ENCODE data around the gene SMLR1. TPM values are rescaled to one million over a fixed set of nuclear protein-coding genes. Genes with fewer than 3 reads are reported as not detected.
"Not testable (repeated sequence)": the region's sequence is repeated elsewhere in the genome, so short reads cannot be mapped to it uniquely, and the experiment has no call there.

The SMLR1 gene
- total RNA-seq, 6 experiments from 2014 or later, result not detected

- peaks cover 4% of the 10 kb centered on the region for H3K27me3 Mint-ChIP-seq (ENCODE audit: insufficient read depth)
- peaks cover 9% of the 10 kb centered on the region; the same call in 1 of the 2 replicates for H3K9me3 Mint-ChIP-seq
- H3K27ac Mint-ChIP-seq, result no peak overlapping the region
- no peak for TF ChIP-seq CTCF (IDR thresholded peaks at IDR 0.05)
- no peak overlapping the region for H3K4me3 Mint-ChIP-seq
- H3K36me3 Mint-ChIP-seq (ENCODE audit: low read depth), result peaks cover 9% of the 10 kb centered on the region
- no peak for DNase-seq
- peaks cover 23% of the 10 kb centered on the region for H3K4me1 Mint-ChIP-seq (ENCODE audit: low read depth)
Observed at GRCh38 chr6:130794738-130795137, 32.5 kb upstream of the SMLR1 start.

GRCh38 chr6:130796313-130796905, 30.8 kb upstream of the SMLR1 start:
- no peak for TF ChIP-seq CTCF (IDR thresholded peaks at IDR 0.05)
- H3K36me3 Mint-ChIP-seq (ENCODE audit: low read depth), result peaks cover 9% of the 10 kb centered on the region
- peak; percentile 66 for DNase-seq
- peaks cover 4% of the 10 kb centered on the region for H3K27me3 Mint-ChIP-seq (ENCODE audit: insufficient read depth)
- H3K4me3 Mint-ChIP-seq, result no peak overlapping the region
- no peak overlapping the region for H3K27ac Mint-ChIP-seq
- peaks cover 17% of the 10 kb centered on the region; the same call in 1 of the 2 replicates for H3K9me3 Mint-ChIP-seq
- H3K4me1 Mint-ChIP-seq (ENCODE audit: low read depth), result peaks cover 13% of the 10 kb centered on the region

DNA sequence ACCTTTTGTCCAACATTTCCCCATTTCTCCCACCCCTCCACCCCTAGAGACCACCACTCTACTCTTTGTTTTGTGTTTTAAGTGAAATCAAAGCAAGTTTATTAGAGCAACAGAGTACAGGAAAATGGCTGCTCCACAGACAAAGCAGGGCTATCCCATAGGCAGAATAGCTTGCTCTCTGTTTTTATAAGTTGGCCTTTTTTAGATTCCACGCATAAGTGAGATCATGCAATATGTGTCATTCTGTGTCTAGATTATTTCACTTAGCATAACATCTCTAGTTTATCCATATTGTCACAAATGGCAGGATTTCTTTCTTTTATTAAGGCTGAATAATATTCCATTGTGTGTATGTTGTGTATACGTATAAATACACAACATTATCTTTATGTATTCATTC, 30.1 kb upstream of the SMLR1 start:
- peaks cover 17% of the 10 kb centered on the region; the same call in 1 of the 2 replicates for H3K9me3 Mint-ChIP-seq
- H3K4me3 Mint-ChIP-seq, result no peak overlapping the region
- H3K4me1 Mint-ChIP-seq (ENCODE audit: low read depth), result peaks cover 13% of the 10 kb centered on the region
- TF ChIP-seq CTCF (IDR thresholded peaks at IDR 0.05), result no peak
- DNase-seq, result no peak
- peaks cover 4% of the 10 kb centered on the region for H3K27me3 Mint-ChIP-seq (ENCODE audit: insufficient read depth)
- no peak overlapping the region for H3K27ac Mint-ChIP-seq
- peaks cover 9% of the 10 kb centered on the region for H3K36me3 Mint-ChIP-seq (ENCODE audit: low read depth)

DNA sequence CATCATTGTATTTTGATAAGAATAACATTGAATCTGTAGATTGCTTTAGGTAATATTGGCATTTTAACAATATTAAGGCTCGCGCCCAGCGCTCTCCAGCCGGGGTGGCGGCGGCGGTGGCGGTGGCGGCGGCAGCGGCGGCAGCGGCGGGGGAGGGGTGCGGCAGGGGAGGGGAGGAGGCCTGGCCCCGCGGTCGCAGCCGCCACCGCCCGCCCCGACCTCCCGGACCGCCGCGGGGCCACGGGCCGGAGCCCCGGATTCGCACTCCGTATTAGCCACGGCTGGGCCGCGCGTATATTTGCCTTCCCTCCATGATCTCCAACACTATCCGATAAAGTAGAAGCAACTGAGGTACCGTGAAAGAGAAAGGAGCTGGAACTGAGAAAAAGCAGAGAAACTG, 25.8 kb upstream of the SMLR1 start:
- H3K27me3 Mint-ChIP-seq (ENCODE audit: insufficient read depth); H3K27ac Mint-ChIP-seq; H3K36me3 Mint-ChIP-seq (ENCODE audit: low read depth); H3K4me3 Mint-ChIP-seq; H3K4me1 Mint-ChIP-seq (ENCODE audit: low read depth); DNase-seq: not testable (repeated sequence)
- H3K9me3 Mint-ChIP-seq, result peaks cover 17% of the 10 kb centered on the region; the same call in 1 of the 2 replicates

DNA sequence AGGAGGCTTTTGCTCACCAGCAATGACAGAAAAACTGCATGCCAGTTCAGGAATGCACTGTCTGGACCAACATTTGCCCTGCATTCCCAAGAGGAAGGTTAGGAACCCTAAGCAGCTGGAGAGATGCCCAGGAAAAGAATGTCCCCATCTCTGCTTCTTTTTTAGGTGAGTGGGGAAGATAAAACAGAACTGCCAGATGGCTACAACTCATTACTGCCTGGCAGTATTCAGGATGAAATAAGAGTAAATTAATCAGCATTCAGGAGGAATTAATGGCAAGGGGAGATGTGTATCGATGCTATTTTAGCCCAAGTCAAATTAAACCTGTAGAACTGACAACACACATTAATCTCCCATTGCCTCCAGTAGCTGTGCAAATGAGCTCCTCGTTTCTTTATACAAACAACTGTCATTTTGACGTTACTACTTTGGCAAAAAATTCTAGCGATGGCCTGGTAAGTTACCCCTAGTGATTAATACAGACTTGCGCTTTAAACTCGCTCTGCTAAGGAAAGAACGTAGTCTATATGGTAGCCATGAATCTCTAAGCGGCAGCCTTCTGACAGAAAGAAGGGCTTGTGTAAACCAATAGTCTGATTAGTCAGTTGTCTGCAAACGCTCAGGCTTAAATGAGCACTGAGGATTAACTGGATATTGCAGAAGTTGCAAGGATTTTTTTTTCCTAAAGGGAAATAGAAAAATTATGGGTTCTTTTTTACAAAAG, 16.7 kb upstream of the SMLR1 start:
- peaks cover 13% of the 10 kb centered on the region for H3K4me1 Mint-ChIP-seq (ENCODE audit: low read depth)
- no peaks in the 10 kb centered on the region; the same call in 1 of the 2 replicates for H3K27me3 Mint-ChIP-seq (ENCODE audit: insufficient read depth)
- H3K36me3 Mint-ChIP-seq (ENCODE audit: low read depth), result no peaks in the 10 kb centered on the region
- no peaks in the 10 kb centered on the region for H3K9me3 Mint-ChIP-seq
- DNase-seq, result peak; percentile 7
- H3K27ac Mint-ChIP-seq, result no peak overlapping the region
- no peak for TF ChIP-seq CTCF (IDR thresholded peaks at IDR 0.05)
- H3K4me3 Mint-ChIP-seq, result peak overlapping the region; percentile 15; the same call in 1 of the 2 replicates

DNA sequence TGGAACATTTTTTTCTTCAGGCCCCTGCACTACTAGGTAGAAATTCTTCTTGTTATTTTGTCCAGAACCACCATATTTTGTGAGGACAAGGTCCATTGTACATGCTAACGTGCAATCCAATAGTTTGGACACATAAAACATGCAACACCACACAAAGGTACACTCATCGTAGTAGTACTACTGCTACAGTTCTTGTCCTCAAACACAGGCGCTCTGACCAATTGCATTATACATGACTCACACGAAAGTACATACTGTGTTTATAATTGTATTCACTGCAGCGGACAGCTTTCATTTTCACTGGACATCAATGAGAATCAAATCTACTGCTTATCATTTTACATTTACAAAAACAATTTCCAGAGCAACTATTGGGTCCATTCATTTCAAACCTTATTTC, 15.3 kb upstream of the SMLR1 start:
- Mint-ChIP-seq H3K27me3 (ENCODE audit: insufficient read depth) (no peaks in the 10 kb centered on the region; the same call in 1 of the 2 replicates), H3K4me1 (ENCODE audit: low read depth) (peaks cover 13% of the 10 kb centered on the region), H3K4me3 (no peak overlapping the region), H3K36me3 (ENCODE audit: low read depth) (no peaks in the 10 kb centered on the region), H3K27ac (no peak overlapping the region), H3K9me3 (no peaks in the 10 kb centered on the region)
- DNase-seq, result no peak
- no peak for TF ChIP-seq CTCF (IDR thresholded peaks at IDR 0.05)
